GM12801 (cell line): ENCODE measurements around the gene WDFY2.

Experiments used
- CTCF ChIP-seq: IDR thresholded peaks from one replicate; pipeline ENCODE4 v1.5.1; 2011; ENCODE audit warnings: control low read depth; ENCODE audit not compliant: insufficient read length; ENCODE audit errors: extremely low read depth

Gene WDFY2

GRCh38 chr13:51797664-51798488 is 213.6 kb downstream of the WDFY2 start:
- no peak for TF ChIP-seq CTCF

GRCh38 chr13:51799261-51799660 is 215.0 kb downstream of the WDFY2 start:
- TF ChIP-seq CTCF: no peak

GRCh38 chr13:51800486-51800885 is 216.2 kb downstream of the WDFY2 start:
- TF ChIP-seq CTCF: no peak

- TF ChIP-seq CTCF: no peak
Measured at GRCh38 chr13:51801631-51802099, 217.4 kb downstream of the WDFY2 start.

- no peak for TF ChIP-seq CTCF
Measured at GRCh38 chr13:51802631-51803418, 218.6 kb downstream of the WDFY2 start.

GRCh38 chr13:51803422-51804294 is 219.4 kb downstream of the WDFY2 start, which contains the start of gene DHRS12:
Gene DHRS12 (minus strand): TSS chr13:51804163. CDS start chr13:51799659, 4,504 bp downstream.
- no peak for TF ChIP-seq CTCF
